Activated T-cell treated with anti-CD3 and anti-CD28 coated beads for 1 hour (primary cell): Measurements from ENCODE around the gene C3orf33.
"Not testable (repeated sequence)": the region's sequence is repeated elsewhere in the genome, so short reads cannot be mapped to it uniquely, and the experiment has no call there.

Experiments
- DNase-seq: peaks from one replicate; pipeline ENCODE4 v3.0.0-alpha.2; 2020; ENCODE audit warnings: low read depth

C3orf33 gene

DNA sequence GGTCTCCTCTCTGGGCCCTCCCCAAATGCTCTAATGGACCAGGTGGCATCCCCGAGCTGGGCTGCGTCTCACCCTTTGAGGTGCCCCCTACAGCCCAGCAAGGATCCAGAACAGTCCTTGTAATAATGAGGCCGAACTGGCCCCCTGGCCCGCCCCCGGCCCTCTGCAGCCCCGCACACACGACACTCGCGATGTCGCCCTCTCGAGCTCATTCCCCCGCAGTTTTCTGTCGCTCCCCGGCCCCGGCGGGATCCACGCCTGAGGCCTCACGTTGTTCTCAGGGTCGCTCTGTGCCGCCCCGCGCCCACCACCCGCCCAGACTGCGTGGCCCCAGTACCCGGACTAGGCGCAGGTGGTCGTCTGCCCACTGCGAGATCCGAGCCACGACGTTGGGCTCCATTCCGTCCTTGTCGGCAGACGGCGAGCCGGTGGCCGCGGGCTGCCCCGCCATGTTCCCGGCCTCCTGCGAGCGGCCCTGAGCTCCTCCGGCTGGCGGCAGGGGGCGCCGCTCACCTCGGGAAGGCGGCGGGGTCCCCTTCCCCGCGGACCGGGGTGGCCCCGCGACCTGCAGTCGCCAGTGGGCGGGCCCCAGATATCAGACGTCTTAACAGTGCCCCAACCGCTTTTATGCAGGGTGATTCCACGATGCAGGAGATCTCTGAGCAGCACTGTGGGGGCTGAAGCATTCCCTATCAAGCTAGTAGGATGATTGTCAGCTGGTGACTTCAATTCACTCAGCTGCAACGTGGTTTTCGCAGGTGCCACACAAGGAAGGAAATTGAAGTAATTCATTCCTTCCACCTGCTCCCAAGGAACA is at the start of gene C3orf33:
Gene C3orf33, minus strand, starts transcription at position 477 of the 817 bp plus-strand sequence. Its CDS starts 26 bp downstream, at position 451.
- peak; percentile 62 for DNase-seq

GRCh38 chr3:155854141-155854940 is 48.3 kb upstream of the C3orf33 start, which contains the start of gene SLC33A1:
SLC33A1 (minus strand) TSS chr3:155854427; CDS start chr3:155853997, 430 bp downstream.
- peak; percentile 96 for DNase-seq

DNA sequence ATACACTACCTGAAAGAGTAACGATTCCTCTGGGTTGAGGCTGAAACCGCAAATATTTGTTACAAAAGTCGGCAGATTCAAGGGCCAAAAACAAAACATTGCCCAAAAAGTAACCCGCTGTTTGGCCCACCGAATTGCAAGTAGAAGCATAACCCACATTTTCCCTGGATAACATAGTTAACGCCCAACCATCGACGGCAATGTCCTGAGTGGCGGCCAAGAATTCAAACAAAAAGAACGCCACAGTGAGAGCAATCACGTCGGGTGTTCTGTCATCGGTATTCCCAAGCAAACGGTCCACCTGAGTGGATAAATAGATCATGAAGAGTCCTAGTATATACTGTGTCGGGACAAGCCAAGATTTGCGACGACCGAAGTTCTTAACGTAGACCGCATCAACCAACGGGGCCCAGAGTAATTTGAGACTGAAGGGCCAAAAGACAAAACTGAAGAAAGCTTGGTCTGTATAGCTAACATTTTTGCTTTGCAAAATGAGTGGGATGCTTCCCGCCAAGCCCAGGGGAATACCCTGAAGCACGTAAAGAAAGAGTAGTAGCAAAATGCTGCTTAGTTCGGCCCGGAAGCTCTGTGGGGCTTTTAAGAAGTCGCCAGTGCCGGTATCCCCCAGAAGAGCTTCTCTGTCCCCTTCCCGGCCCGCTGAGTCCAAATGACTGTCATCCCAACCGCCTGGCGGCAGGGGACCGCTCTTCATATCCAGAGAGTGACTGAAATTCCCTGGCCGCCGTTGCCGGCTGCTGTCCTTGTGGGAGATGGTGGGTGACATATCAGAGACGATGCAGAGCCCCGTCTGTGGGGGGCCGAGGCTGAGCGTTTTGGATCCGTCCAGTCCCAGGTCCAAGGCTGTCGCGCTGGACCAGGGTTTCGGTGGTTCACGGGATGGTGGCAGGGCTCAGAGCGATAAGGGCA is 47.4 kb upstream of the C3orf33 start:
- DNase-seq: no peak

DNA sequence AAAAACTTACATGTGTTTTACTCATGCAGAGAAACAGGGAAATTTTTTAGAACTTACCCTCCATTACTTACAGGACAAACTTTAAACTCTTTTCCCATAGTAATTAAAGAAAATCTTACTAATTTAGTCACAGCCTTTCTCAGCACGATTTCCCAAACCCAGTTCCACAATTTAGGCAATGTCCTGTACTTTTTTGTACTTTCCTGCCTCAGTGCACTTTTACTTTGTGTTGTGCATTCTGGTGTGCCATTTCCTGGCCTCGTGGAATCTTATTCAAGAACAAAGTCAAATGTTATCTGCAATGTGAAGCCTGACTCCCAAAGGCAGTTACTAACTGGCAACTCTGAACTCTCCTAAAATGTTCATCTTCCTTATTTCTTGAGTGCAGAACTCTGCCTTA is 46.3 kb upstream of the C3orf33 start:
- DNase-seq: no peak

DNA sequence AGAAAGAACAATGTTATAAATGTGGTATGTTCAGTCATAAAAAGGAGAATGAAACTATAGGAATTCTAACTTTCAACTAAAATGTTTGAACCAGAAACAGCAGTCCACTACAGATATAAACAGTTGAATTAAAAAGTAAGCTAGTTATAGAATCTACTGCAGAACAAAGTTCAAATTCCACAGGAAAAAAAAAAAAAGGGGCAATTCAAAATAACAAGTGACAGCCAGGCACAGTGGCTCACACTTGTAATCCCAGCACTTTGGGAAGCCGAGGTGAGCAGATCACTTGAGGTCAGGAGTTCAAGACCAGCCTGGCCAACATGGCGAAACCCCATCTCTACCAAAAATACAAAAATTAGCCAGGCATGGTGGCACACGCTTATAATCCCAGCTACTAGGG is 43.3 kb upstream of the C3orf33 start:
- DNase-seq: not testable (repeated sequence)

DNA sequence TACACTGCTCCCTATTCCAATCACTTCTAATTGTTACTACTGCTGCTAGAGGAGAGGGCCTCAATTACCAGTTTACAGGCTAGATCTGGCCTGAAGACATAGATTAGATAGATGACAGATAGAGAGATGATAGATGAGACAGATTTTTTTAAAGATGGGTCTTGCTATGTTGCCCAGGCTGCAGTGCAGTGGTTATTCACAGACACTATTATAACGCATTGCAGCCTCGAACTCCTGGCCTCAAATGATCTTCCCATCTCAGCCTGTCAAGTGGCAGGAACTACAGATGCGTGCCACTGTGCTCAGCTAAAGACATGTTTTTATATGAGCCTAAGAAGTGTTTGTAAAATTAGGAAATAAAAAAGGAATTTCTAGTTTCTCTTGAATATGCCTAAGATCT is 41.9 kb upstream of the C3orf33 start:
- DNase-seq: no peak

DNA sequence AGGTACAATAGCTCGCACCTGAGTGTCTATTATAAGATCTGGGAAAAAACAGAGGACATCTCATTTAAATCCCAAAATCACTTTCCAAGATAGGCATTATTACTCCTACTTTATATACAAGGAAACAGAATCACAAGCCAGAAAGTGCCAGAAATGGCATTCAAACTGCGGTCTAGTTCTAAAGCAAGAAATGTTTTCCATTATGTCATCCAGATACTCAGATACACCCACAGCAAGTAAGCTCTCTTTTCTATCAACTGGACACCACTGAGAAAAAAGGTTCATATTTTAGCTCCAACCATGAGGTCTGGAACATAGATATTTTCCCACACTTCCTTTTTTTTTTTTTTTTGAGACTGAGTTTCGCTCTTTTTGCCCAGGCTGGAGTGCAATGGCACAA is 40.0 kb upstream of the C3orf33 start:
- DNase-seq: no peak

- DNase-seq: no peak
Observed at GRCh38 chr3:155843569-155843968, 37.5 kb upstream of the C3orf33 start.

- DNase-seq: no peak
Observed at GRCh38 chr3:155835341-155836071, 29.4 kb upstream of the C3orf33 start.

- not testable (repeated sequence) for DNase-seq
Observed at GRCh38 chr3:155828490-155829098, 22.5 kb upstream of the C3orf33 start.

DNA sequence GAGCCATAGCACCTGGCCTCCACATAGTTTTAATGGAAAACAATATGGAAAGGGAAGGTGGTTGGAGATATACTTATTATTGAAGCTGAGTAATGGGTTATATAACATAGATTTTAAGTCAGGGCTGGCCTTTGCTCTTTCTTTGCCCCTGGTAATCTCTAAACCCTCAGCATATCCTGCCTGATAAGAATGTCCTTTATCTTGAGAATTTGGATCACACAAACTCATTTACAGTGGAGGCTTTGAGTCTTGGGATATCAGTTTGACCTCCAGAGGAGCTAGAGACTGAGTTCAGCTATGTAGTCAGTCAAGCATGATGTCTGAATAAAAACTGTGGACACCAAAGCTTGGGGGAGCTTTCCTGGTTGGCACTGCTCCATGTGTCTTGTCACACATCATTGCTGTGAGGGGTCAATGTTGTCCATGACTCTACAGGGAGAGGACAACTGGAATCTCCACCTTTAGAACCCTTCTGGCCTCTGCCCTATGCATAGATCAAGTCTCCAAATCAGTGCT is 9.0 kb upstream of the C3orf33 start:
- DNase-seq: no peak

DNA sequence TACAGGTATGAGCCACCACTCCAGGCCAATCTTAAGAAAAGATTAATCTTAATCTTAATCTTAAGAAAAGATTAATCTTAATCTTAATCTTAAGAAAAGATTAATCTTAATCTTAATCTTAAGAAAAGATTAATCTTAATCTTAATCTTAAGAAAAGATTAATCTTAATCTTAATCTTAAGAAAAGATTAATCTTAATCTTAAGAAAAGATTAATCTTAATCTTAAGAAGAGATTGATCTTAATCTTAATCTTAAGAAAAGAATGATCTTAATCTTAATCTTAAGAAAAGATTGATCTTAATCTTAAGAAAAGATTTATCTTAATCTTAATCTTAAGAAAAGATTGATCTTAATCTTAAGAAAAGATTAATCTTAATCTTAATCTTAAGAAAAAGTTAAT is 7.1 kb upstream of the C3orf33 start:
- not testable (repeated sequence) for DNase-seq

GRCh38 chr3:155809181-155809580 is 3.1 kb upstream of the C3orf33 start:
- DNase-seq: no peak

GRCh38 chr3:155807823-155808222 is 1.7 kb upstream of the C3orf33 start:
- DNase-seq: no peak

DNA sequence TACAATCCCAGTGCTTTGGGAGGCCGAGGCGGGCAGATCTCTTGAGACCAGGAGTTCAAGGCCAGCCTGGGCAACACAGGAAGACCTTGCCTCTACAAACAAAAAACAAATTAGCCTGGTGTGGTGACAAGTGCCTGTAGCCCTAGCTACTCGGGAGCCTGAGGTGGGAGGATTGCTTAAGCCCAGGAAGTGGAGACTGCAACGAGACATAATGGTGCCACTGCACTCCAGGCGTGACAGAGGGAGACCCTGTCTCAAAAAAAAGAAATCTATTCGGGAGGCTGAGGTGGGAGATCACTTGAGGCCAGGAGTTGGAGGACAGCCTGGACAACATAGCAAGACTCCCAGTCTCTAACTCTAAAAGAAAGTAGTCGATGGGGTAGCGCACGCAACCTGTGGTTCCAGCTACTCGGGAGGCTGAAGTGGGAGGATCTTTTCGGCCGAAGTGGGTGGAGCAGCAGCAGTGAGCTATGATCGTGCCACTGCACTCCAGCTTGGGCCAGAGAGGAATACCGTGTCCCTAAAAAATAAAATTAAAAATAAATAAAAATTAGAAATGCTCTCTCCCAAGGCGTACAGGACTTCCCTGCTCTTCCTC is 775 bp downstream of the C3orf33 start:
- DNase-seq: peak; percentile 11

GRCh38 chr3:155804323-155804722 is 1.8 kb downstream of the C3orf33 start:
- DNase-seq: no peak

- no peak for DNase-seq
Observed at GRCh38 chr3:155792532-155792931, 13.5 kb downstream of the C3orf33 start.

DNA sequence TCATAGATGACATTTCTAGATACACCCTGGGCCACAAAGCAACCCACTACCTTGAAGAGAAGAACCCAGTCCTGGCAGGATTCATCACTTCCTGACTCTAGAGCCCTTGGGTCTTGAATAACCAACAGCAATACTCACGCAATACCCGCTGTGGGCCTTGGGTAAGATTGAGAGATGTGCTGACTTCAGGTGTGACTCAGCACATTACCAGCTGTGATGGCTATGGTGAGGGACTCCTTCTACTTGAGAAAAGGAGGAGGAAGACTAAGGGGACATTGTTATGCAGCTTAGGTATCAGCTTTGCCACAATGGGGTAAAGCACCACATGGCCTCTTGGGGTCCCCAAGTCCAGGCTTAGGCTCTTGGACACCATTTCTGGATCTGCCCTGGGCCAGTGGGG is 14.9 kb downstream of the C3orf33 start:
- no peak for DNase-seq

DNA sequence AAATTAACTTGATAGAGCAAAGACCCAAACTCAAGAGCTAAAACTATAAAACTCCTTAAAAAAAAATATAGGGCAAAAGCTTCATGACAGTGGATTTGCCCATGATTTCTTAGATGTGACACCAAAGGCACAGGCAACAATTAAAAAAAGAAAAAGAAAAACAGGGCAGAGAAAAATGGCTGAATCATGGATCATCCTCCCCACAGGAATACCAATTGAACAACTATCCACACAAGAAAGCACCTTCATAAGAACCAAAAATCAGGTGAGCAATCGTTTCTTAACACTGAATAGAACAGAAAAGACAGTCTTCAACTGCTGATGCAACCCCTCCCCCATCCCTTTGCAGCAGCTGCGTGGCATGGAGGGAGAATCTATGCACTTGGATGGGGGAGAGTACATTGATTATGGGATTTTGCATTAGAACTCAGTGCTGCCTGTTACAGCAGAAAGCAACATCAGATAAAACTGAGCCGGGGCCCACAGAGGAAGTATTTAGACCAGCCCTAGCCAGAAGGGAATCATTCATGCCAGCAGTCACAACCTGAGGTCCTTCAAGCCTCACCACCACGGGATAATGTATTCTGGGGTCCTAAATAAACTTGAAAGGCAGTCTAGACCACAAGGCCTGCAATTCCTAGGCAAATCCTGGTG is 15.7 kb downstream of the C3orf33 start:
- DNase-seq: no peak
